K562 (cell line): ENCODE measurements around the gene ZNF584. TPM values are rescaled to one million over a fixed set of nuclear protein-coding genes. Genes with fewer than 3 reads are reported as not detected.

Source experiments
- EP400 ChIP-seq: fragments of 450-650 bp; IDR thresholded peaks from 2 replicates; pipeline ENCODE4 v1.6.1; 2017; ENCODE audit warnings: antibody characterized with exemption, mild to moderate bottlenecking, moderate library complexity
- FOXA3 ChIP-seq, 2 experiments: fragments of 450-650 bp in 1 of 2; sonication (generic) in 1 of 2; formaldehyde crosslinking; IDR thresholded peaks in 1 of 2; conservative IDR thresholded peaks in 1 of 2; 2 replicates each; pipeline versions ENCODE4 v1.4.0 to v1.8.0; 2020 to 2022; ENCODE audit warnings: mild to moderate bottlenecking in 2 of 2, missing genetic modification reagents in 1 of 2
- FOXK1 ChIP-seq: sonication (generic); formaldehyde crosslinking; IDR thresholded peaks from 2 replicates; pipeline ENCODE4 v1.8.0; 2022; ENCODE audit warnings: missing genetic modification reagents, mild to moderate bottlenecking, borderline replicate concordance
- GTF2E2 ChIP-seq: fragments of 200-800 bp; sonication (Bioruptor generic); IDR thresholded peaks from 2 replicates; pipeline ENCODE4 v1.6.1; 2016; ENCODE audit warnings: missing genetic modification characterization, missing compliant biosample characterization
- NFRKB ChIP-seq: fragments of 450-650 bp; IDR thresholded peaks from 2 replicates; pipeline ENCODE4 v1.6.1; 2016; ENCODE audit warnings: low read depth
- POLR3A ChIP-seq: IDR thresholded peaks from 2 replicates; pipeline ENCODE4 v1.6.1; 2011; ENCODE audit warnings: borderline replicate concordance, mild to moderate bottlenecking, moderate library complexity; ENCODE audit not compliant: insufficient read length, insufficient read depth; ENCODE audit errors: extremely low read depth
- PRPF4 ChIP-seq: fragments of 200-400 bp; formaldehyde crosslinking; IDR thresholded peaks from one replicate; pipeline ENCODE4 v1.6.1; 2017; ENCODE audit warnings: low read length, low read depth, mild to moderate bottlenecking; ENCODE audit not compliant: insufficient read depth, poor library complexity, severe bottlenecking
- RNF2 ChIP-seq: sonication (generic); IDR thresholded peaks from 2 replicates; pipeline ENCODE4 v1.6.1; 2016
- SUPT5H ChIP-seq: fragments of 450-650 bp; IDR thresholded peaks from 2 replicates; pipeline ENCODE4 v1.6.1; 2016
- ZBTB7A ChIP-seq: IDR thresholded peaks from 2 replicates; pipeline ENCODE4 v1.6.1; 2011; ENCODE audit warnings: low read depth, mild to moderate bottlenecking, low read length, moderate library complexity, borderline replicate concordance; ENCODE audit not compliant: control insufficient read depth
- ZNF121 ChIP-seq: sonication (generic); formaldehyde crosslinking; conservative IDR thresholded peaks from 2 replicates; pipeline ENCODE4 v1.8.0; 2022; ENCODE audit warnings: missing genetic modification reagents
- ZNF324 ChIP-seq: fragments of 250-450 bp; sonication (Bioruptor Pico); IDR thresholded peaks from 2 replicates; pipeline ENCODE4 v1.4.0; 2020; ENCODE audit warnings: mild to moderate bottlenecking
- ZNF695 ChIP-seq: fragments of 450-650 bp; formaldehyde crosslinking; IDR thresholded peaks from 2 replicates; pipeline ENCODE4 v1.4.0; 2020; ENCODE audit warnings: mild to moderate bottlenecking, moderate library complexity
- ZSCAN29 ChIP-seq: fragments of 450-650 bp; IDR thresholded peaks from 2 replicates; pipeline ENCODE4 v1.6.1; 2017
- polyA plus RNA-seq, 8 experiments: library from polyadenylated mRNA; depleted of rRNA in 4 of 8; stranded (reverse) in 5 of 8; unstranded in 3 of 8; fragments of >200 nt; fragmentation: Nextera tagmentation in 2 of 8; fragmentation: Illumina TruSeq in 1 of 8; extraction: Ambion mirVana in 2 of 8; extraction: Trizol in 1 of 8; gene quantifications; 2 replicates each; pipeline versions ENCODE4 v1.2.1 to v1.2.3, GENCODE V29; 2011 to 2014; ENCODE audit warnings: inconsistent platforms in 1 of 8, missing spikeins in 1 of 8
- total RNA-seq, 7 experiments: library from RNA; depleted of rRNA in 6 of 7; stranded (reverse); fragments of >200 nt in 6 of 7; fragmentation: Illumina TruSeq in 2 of 7; extraction: Trizol in 2 of 7; gene quantifications; 2 replicates each; pipeline versions ENCODE4 v1.2.1 to v1.2.3, GENCODE V29; 2011 to 2021; ENCODE audit warnings: low replicate concordance in 1 of 7
- TF ChIP-seq, protein P1 (sequence below), 2 experiments: fragments of 450-650 bp in 1 of 2; sonication (generic) in 1 of 2; formaldehyde crosslinking in 1 of 2; IDR thresholded peaks; 2 replicates each; pipeline versions ENCODE4 v1.7.1 to v1.9.0; 2016 to 2022; ENCODE audit warnings: inconsistent platforms in 1 of 2, mild to moderate bottlenecking in 1 of 2, missing genetic modification reagents in 1 of 2
- TF ChIP-seq, protein P2 (sequence below): fragments of 450-650 bp; IDR thresholded peaks from 2 replicates; pipeline ENCODE4 v1.7.1; 2018; ENCODE audit warnings: mild to moderate bottlenecking, low read depth; ENCODE audit not compliant: partially characterized antibody

The ZNF584 gene
- total and polyA plus RNA-seq, 9 of the 15 experiments (the other 6 are each of a cell fraction or from before 2014, with no cell fraction given), result 5.8 to 43.4 (median 24.6) TPM

DNA sequence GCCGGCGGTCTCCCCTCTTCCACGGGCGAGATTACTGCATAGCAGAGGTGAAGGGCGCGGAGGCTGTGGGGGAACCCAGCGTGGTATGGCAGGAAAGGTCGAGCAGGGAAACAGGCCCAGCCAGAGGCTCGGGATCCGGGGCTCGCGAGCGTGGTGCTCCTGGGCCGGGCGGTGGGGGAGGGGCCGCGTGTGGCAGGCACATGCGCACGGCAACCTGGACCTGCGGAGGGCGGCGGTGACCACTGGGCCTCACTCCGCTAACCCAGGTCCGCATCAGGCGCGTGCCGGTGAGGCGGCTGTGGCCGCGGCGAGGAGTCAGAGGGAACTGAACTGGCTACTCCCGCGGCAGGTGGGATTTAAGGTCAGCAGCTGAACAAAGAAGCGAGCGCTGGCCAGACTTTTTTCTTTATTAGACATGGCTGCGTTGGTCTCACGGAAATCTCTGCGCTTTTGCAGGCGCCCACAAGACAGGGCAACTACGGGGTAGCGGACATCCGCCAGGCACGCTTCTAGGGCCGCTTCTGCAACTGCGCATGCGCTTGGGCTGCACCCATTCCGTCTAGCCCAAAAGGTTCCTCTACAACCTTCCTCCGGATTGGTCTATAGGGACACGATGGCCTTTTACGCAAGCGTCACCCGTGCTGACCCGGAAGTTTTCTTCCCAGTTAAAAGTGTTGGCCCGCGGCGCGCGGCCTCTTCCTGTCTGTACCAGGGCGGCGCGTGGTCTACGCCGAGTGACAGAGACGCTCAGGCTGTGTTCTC, 21.7 kb upstream of the ZNF584 start, which contains the start of gene RPS5 (continued):
- TF ChIP-seq, protein P1, sequence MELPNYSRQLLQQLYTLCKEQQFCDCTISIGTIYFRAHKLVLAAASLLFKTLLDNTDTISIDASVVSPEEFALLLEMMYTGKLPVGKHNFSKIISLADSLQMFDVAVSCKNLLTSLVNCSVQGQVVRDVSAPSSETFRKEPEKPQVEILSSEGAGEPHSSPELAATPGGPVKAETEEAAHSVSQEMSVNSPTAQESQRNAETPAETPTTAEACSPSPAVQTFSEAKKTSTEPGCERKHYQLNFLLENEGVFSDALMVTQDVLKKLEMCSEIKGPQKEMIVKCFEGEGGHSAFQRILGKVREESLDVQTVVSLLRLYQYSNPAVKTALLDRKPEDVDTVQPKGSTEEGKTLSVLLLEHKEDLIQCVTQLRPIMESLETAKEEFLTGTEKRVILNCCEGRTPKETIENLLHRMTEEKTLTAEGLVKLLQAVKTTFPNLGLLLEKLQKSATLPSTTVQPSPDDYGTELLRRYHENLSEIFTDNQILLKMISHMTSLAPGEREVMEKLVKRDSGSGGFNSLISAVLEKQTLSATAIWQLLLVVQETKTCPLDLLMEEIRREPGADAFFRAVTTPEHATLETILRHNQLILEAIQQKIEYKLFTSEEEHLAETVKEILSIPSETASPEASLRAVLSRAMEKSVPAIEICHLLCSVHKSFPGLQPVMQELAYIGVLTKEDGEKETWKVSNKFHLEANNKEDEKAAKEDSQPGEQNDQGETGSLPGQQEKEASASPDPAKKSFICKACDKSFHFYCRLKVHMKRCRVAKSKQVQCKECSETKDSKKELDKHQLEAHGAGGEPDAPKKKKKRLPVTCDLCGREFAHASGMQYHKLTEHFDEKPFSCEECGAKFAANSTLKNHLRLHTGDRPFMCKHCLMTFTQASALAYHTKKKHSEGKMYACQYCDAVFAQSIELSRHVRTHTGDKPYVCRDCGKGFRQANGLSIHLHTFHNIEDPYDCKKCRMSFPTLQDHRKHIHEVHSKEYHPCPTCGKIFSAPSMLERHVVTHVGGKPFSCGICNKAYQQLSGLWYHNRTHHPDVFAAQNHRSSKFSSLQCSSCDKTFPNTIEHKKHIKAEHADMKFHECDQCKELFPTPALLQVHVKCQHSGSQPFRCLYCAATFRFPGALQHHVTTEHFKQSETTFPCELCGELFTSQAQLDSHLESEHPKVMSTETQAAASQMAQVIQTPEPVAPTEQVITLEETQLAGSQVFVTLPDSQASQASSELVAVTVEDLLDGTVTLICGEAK (IDR thresholded peaks at IDR 0.05), result peak; percentile 97
- TF ChIP-seq, protein P1 (CRISPR knock-in tag; IDR thresholded peaks at IDR 0.05), result peak; percentile 56; the same call in 1 of the 2 replicates
- TF ChIP-seq NFRKB (peak; percentile 89; the same call in 1 of the 2 replicates), ZBTB7A (peak; percentile 4; the same call in 1 of the 2 replicates), ZSCAN29 (peak; percentile 89), EP400 (peak; percentile 98), SUPT5H (peak; percentile 94), PRPF4 (peak; percentile 23), ZNF324 (no peak), FOXK1 (CRISPR knock-in tag) (no peak; the same call in 1 of the 2 replicates), ZNF695 (CRISPR knock-in tag) (no peak), POLR3A (no peak), RNF2 (peak; percentile 60; the same call in 1 of the 2 replicates), GTF2E2 (tag) (peak; percentile 95), ZNF121 (CRISPR knock-in tag) (no peak), FOXA3 (CRISPR knock-in tag; conservative IDR thresholded peaks at IDR 0.05 in 1 of 2, IDR thresholded peaks at IDR 0.05 in 1 of 2) (peak in 1 of 2 experiments; percentile 77; a peak in 1 of 4 replicates)
- TF ChIP-seq, protein P2, sequence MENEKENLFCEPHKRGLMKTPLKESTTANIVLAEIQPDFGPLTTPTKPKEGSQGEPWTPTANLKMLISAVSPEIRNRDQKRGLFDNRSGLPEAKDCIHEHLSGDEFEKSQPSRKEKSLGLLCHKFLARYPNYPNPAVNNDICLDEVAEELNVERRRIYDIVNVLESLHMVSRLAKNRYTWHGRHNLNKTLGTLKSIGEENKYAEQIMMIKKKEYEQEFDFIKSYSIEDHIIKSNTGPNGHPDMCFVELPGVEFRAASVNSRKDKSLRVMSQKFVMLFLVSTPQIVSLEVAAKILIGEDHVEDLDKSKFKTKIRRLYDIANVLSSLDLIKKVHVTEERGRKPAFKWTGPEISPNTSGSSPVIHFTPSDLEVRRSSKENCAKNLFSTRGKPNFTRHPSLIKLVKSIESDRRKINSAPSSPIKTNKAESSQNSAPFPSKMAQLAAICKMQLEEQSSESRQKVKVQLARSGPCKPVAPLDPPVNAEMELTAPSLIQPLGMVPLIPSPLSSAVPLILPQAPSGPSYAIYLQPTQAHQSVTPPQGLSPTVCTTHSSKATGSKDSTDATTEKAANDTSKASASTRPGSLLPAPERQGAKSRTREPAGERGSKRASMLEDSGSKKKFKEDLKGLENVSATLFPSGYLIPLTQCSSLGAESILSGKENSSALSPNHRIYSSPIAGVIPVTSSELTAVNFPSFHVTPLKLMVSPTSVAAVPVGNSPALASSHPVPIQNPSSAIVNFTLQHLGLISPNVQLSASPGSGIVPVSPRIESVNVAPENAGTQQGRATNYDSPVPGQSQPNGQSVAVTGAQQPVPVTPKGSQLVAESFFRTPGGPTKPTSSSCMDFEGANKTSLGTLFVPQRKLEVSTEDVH, result peak; percentile 88
